NB4 (cell line): ENCODE measurements around the gene BDKRB2.

Source experiments
- MYC ChIP-seq: IDR thresholded peaks from 2 replicates; pipeline ENCODE4 v1.6.1; 2011; ENCODE audit warnings: low read depth, low read length
- POLR2A ChIP-seq: IDR thresholded peaks from 2 replicates; pipeline ENCODE4 v1.6.1; 2011; ENCODE audit warnings: mild to moderate bottlenecking; ENCODE audit not compliant: insufficient read length; ENCODE audit errors: extremely low read depth
- TF ChIP-seq, protein P1 (sequence below): IDR thresholded peaks from one replicate; pipeline ENCODE4 v1.5.1; 2012; ENCODE audit warnings: low read depth, low read length

DNA sequence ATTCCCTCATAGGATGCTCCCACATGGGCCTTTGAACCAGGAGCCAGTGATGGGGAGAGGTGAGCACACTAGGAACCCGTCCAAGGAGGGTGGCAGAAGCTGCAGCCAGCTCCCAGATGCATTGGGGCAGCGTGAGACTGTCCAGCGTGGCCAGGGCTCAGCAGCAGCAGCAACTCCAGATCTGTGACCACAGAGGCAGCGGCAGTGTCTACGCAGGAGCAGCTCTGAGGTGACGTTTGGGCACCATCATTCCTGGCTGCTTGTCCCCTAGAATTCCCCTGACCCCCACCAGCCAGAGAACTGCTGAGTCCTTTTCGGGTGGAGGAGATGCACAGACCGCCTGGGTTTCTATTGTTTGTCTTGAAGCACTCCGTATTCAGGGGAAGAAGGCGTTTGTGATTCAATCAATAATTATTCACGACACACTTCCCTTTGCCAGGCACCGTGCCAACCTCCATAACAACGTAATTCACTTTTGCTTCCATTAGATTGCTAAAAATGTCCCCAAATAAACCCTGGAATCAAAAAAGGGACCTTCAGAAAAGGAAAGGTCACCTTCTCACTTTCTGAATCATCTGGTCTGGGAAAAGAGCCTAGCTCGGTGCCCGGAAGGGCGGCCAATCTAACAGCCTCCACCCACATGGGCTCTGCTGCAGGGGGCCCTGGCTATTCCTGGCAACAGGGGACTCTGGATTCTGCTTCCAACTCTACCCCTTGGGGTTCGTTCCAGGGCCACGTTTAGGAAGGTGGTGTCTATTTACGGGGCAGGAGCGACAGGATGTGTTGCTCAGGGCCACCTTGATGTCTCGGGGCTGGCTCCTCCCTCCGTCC lies 11.4 kb upstream of the BDKRB2 start:
- TF ChIP-seq, protein P1, sequence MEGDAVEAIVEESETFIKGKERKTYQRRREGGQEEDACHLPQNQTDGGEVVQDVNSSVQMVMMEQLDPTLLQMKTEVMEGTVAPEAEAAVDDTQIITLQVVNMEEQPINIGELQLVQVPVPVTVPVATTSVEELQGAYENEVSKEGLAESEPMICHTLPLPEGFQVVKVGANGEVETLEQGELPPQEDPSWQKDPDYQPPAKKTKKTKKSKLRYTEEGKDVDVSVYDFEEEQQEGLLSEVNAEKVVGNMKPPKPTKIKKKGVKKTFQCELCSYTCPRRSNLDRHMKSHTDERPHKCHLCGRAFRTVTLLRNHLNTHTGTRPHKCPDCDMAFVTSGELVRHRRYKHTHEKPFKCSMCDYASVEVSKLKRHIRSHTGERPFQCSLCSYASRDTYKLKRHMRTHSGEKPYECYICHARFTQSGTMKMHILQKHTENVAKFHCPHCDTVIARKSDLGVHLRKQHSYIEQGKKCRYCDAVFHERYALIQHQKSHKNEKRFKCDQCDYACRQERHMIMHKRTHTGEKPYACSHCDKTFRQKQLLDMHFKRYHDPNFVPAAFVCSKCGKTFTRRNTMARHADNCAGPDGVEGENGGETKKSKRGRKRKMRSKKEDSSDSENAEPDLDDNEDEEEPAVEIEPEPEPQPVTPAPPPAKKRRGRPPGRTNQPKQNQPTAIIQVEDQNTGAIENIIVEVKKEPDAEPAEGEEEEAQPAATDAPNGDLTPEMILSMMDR: no peak
- TF ChIP-seq MYC (no peak), POLR2A (no peak)
